NCI-H526 (cell line): Measurements from ENCODE around the gene MCAM.

Source experiments
- DNase-seq, 2 experiments: peaks; one replicate each; lab custom pipeline; 2025; lab: John Stamatoyannopoulos, UW

Gene MCAM

GRCh38 chr11:119263352-119263940 lies 53.5 kb downstream of the MCAM start:
- no peak for DNase-seq

GRCh38 chr11:119262668-119263351 lies 54.1 kb downstream of the MCAM start:
- no peak for DNase-seq

- no peak for DNase-seq
Observed at GRCh38 chr11:119258983-119259382, 57.9 kb downstream of the MCAM start.
